ENCODE data around the gene ING3. TPM values are rescaled to one million over a fixed set of nuclear protein-coding genes. Genes with fewer than 3 reads are reported as not detected.
"Not testable (repeated sequence)": the region's sequence is repeated elsewhere in the genome, so short reads cannot be mapped to it uniquely, and the experiment has no call there.

Gene ING3
- total and polyA plus RNA-seq, 2 donors: 11.3 to 38.2 TPM

GRCh38 chr7:120997882-120998474, 47.4 kb downstream of the ING3 start:
- 62% methylated on average over 7 of the region's 7 CpGs for WGBS
- Histone ChIP-seq H3K4me1 (ENCODE audit: insufficient read depth) (no peaks in the 10 kb centered on the region), H3K27ac (ENCODE audit: low read depth) (no peak overlapping the region), H3K36me3 (ENCODE audit: insufficient read depth) (no peaks in the 10 kb centered on the region), H3K4me3 (ENCODE audit: low read depth, low read length) (no peak overlapping the region)
- DNase-seq (ENCODE audit: extremely low spot score): no peak

DNA sequence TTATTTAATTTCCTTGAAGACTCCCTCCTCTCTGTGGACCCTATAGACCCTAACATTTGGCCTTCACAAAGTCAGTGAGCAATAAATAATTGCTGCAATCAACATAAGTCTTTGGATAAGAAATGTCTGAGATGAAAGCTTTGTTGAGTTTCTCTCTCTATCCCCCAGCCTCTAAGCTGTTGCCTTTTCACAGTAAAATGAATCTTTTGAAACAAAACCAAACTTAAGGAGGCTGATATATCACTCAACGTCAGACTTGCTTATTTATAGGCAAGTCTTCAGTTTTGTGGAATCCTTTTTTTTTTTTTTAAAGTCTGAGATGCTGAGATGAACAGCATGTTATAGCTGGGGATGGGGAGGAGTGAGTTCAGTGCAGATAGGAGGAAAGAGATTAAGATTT, 47.9 kb downstream of the ING3 start:
- H3K27ac ChIP-seq (ENCODE audit: low read depth): no peak overlapping the region
- no peak overlapping the region for H3K4me3 ChIP-seq (ENCODE audit: low read depth, low read length)
- H3K36me3 ChIP-seq (ENCODE audit: insufficient read depth): no peaks in the 10 kb centered on the region
- no peak for DNase-seq (ENCODE audit: extremely low spot score)
- WGBS: 43% methylated on average over 1 of the region's 1 CpG
- no peaks in the 10 kb centered on the region for H3K4me1 ChIP-seq (ENCODE audit: insufficient read depth)

- no peak overlapping the region for H3K27ac ChIP-seq (ENCODE audit: low read depth)
- no peaks in the 10 kb centered on the region for H3K4me1 ChIP-seq (ENCODE audit: insufficient read depth)
- 62% methylated on average over 2 of the region's 2 CpGs for WGBS
- DNase-seq (ENCODE audit: extremely low spot score): no peak
- no peak overlapping the region for H3K4me3 ChIP-seq (ENCODE audit: low read depth, low read length)
- H3K36me3 ChIP-seq (ENCODE audit: insufficient read depth): no peaks in the 10 kb centered on the region
Measured at GRCh38 chr7:120998996-120999565, 48.5 kb downstream of the ING3 start.

GRCh38 chr7:121000081-121000983, 49.8 kb downstream of the ING3 start:
- DNase-seq (ENCODE audit: extremely low spot score): no peak
- no peaks in the 10 kb centered on the region for H3K4me1 ChIP-seq (ENCODE audit: insufficient read depth)
- no peak overlapping the region for H3K4me3 ChIP-seq (ENCODE audit: low read depth, low read length)
- no peak overlapping the region for H3K27ac ChIP-seq (ENCODE audit: low read depth)
- 35% methylated on average over 9 of the region's 9 CpGs for WGBS
- H3K36me3 ChIP-seq (ENCODE audit: insufficient read depth): no peaks in the 10 kb centered on the region

- 92% methylated on average over 3 of the region's 3 CpGs for WGBS
- H3K4me1 ChIP-seq (ENCODE audit: insufficient read depth): no peaks in the 10 kb centered on the region
Measured at GRCh38 chr7:121001234-121001906, 50.8 kb downstream of the ING3 start.

DNA sequence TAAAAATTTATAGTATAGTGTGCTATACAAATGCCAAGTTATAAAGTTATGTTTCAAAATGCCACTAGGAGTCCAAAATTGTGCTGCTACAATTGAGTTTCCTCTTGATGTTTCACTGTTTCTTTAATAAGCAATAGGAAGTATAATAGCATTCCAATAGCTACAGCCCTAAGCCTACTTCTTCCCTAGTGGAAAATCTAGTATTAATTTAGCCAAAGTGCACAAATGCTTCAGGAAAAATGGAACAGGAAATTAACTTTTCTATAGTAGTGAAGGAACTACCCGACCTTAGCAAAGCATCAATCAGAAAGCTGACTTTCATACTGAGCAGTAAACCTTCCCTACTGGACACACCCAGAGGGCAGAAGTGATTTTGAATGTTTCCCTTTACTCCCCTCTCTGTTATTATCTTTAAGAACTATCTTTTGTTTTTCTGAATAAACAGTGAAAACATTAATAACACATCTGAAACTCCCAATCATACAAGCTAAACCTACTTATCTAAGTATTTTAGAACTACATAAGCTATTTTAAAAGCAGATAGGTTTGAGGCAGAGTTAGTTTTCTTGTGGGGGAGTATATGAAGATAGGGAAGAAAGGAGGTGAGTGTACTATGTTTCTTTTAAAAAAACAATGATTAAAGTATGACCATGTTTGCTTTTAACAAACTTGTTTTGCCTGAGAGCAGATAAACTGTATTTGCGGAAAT, 51.6 kb downstream of the ING3 start:
- Histone ChIP-seq H3K4me1 (ENCODE audit: insufficient read depth) (no peaks in the 10 kb centered on the region), H3K36me3 (ENCODE audit: insufficient read depth) (no peaks in the 10 kb centered on the region), H3K4me3 (ENCODE audit: low read depth, low read length) (no peak overlapping the region), H3K27ac (ENCODE audit: low read depth) (peak overlapping the region; percentile 38)
- 23% methylated on average over 2 of the region's 2 CpGs for WGBS
- no peak for DNase-seq (ENCODE audit: extremely low spot score)

More at GRCh38 chr7:121001234-121001906, 50.8 kb downstream of the ING3 start:
- Histone ChIP-seq H3K36me3 (ENCODE audit: insufficient read depth) (no peaks in the 10 kb centered on the region), H3K4me3 (ENCODE audit: low read depth, low read length) (no peak overlapping the region), H3K27ac (ENCODE audit: low read depth) (no peak overlapping the region)
- no peak for DNase-seq (ENCODE audit: extremely low spot score)

DNA sequence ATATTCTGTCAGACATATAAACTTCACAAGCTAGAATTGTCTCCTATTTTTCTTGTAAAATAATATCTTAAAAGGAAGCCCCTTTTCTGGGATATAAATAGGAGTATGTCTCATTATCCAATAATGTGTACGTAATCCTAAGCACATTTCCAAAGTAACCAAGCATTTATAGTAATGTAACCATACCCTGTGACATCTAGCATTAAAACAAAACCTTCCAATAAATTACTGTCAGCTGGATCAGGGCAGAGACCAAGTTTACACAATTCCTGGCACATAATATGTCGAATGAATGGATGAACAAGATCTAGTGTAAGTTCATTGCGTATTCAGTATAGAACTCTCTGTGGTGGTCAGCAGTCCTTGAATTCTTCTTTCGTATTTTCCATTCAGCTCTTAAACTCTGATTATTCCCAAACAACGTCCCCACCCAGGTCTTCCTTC, 52.2 kb downstream of the ING3 start:
- DNase-seq (ENCODE audit: extremely low spot score): no peak
- H3K4me1 ChIP-seq (ENCODE audit: insufficient read depth): no peaks in the 10 kb centered on the region
- no peak overlapping the region for H3K4me3 ChIP-seq (ENCODE audit: low read depth, low read length)
- 31% methylated on average over 5 of the region's 5 CpGs for WGBS
- no peak overlapping the region for H3K27ac ChIP-seq (ENCODE audit: low read depth)
- H3K36me3 ChIP-seq (ENCODE audit: insufficient read depth): no peaks in the 10 kb centered on the region

DNA sequence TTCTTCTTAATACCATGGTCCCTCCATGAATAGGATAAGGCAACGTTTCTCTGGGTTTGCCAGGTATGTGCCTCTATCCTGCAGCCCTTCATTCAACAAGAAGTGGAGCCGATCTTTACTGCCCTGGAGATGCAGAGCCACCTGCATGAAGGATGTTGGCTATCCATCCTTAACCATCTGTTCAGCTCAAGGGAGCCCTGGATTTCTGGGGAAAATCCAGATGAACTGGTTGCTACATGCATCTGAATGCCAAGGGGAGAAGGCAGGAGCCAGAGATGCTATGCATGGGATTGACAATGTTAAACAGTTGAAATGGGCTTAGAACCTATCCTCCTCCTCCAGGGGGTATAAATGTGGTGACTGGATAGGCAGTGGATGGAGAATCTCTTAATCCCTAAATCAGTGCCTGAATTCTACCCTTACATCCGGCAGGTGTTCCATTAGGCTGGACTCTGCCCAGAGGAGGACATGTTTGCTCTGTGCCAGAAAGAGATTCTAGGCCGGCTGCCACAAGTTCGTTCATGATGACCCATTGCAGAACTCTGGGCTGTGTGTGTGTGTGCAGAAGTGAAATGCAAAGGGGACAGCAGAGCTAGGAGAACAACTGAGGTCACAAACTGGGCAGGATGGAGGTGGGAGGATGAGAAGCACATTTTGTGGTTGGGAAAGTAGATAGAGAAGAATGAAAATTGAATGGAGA, 53.6 kb downstream of the ING3 start:
- WGBS: 58% methylated on average over 5 of the region's 5 CpGs
- H3K4me3 ChIP-seq (ENCODE audit: low read depth, low read length): no peak overlapping the region
- no peaks in the 10 kb centered on the region for H3K4me1 ChIP-seq (ENCODE audit: insufficient read depth)
- no peak for DNase-seq (ENCODE audit: extremely low spot score)
- no peak overlapping the region for H3K27ac ChIP-seq (ENCODE audit: low read depth)
- no peaks in the 10 kb centered on the region for H3K36me3 ChIP-seq (ENCODE audit: insufficient read depth)

- not testable (repeated sequence) for H3K27ac ChIP-seq (ENCODE audit: low read depth); H3K4me1 ChIP-seq (ENCODE audit: insufficient read depth); H3K4me3 ChIP-seq (ENCODE audit: low read depth, low read length); DNase-seq (ENCODE audit: extremely low spot score); H3K36me3 ChIP-seq (ENCODE audit: insufficient read depth)
- WGBS: 93% methylated on average over 4 of the region's 4 CpGs
Measured at GRCh38 chr7:121005058-121005457, 54.5 kb downstream of the ING3 start.

DNA sequence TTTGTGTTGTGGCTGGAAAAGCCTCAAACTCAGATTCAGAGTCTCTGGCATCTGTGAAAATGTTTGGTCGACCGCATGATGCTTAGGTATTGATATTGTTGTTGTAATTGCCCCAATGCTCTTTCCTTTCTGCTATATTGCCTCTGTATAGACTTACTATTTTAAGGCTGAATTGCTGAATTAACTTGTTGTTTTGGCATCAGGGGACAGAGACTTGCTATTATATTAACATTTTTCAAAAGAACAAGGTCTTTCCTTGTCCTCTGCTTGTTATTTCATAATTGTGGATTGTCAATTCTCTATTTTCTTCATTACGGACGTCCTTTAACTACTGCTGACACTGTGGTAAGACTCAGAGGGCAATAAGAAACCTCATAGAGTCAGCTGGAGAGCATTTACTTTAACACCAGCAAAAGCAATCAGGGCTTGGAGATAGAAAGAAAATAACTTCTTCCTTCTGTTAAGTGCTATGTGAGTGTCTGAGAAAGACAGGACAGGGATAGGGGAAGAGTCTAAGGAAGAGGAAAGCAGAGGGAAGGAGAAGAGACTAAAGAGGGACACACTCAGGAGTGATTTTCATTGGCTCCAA, 55.5 kb downstream of the ING3 start:
- Histone ChIP-seq H3K27ac (ENCODE audit: low read depth) (peak overlapping the region; percentile 5), H3K4me1 (ENCODE audit: insufficient read depth) (no peaks in the 10 kb centered on the region), H3K36me3 (ENCODE audit: insufficient read depth) (no peaks in the 10 kb centered on the region), H3K4me3 (ENCODE audit: low read depth, low read length) (no peak overlapping the region)
- no peak for DNase-seq (ENCODE audit: extremely low spot score)
- WGBS: 62% methylated on average over 4 of the region's 4 CpGs

- no peak overlapping the region for H3K27ac ChIP-seq (ENCODE audit: low read depth)
- WGBS: 64% methylated on average over 6 of the region's 6 CpGs
- no peaks in the 10 kb centered on the region for H3K4me1 ChIP-seq (ENCODE audit: insufficient read depth)
- H3K4me3 ChIP-seq (ENCODE audit: low read depth, low read length): no peak overlapping the region
- no peaks in the 10 kb centered on the region for H3K36me3 ChIP-seq (ENCODE audit: insufficient read depth)
- DNase-seq (ENCODE audit: extremely low spot score): no peak
Measured at GRCh38 chr7:121006711-121007315, 56.2 kb downstream of the ING3 start.

DNA sequence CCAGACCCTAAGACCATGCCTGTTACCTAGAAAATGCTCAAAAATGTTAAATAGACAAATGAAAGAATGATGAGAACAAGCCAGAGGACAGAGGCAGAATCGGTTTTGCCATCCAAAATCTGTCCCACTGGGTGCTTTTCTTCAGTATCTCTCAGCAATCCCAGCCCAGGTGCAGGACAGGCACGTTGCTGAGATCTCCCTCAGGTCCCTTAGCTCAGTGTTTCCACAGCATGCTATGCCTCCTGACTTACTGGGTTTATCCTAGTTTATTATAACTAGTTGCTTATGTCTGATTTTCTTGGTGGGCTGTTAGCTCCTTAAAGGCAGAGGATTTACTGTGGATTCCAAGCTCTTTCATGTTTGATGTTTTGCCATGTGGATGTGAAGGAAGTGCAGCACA, 58.2 kb downstream of the ING3 start:
- Histone ChIP-seq H3K36me3 (ENCODE audit: insufficient read depth) (no peaks in the 10 kb centered on the region), H3K4me1 (ENCODE audit: insufficient read depth) (no peaks in the 10 kb centered on the region), H3K27ac (ENCODE audit: low read depth) (no peak overlapping the region), H3K4me3 (ENCODE audit: low read depth, low read length) (no peak overlapping the region)
- WGBS: 65% methylated on average over 2 of the region's 2 CpGs
- DNase-seq (ENCODE audit: extremely low spot score): no peak
